Mucosa of stomach (tissue), 1 donor: ENCODE data around the gene SOCS1.

Experiments used
- H3K27me3 ChIP-seq: one replicate; pipeline ENCODE4 v1.7.0; 2013; ENCODE audit warnings: mild to moderate bottlenecking, low read length; ENCODE audit not compliant: control insufficient read depth, insufficient read depth
- H3K36me3 ChIP-seq: one replicate; pipeline ENCODE4 v1.7.0; 2013; ENCODE audit warnings: low read length; ENCODE audit not compliant: control insufficient read depth, insufficient read depth
- H3K4me1 ChIP-seq: one replicate; pipeline ENCODE4 v1.7.0; 2013; ENCODE audit warnings: mild to moderate bottlenecking, low read length; ENCODE audit not compliant: control insufficient read depth, insufficient read depth
- H3K4me3 ChIP-seq: one replicate; pipeline ENCODE4 v1.7.0; 2013; ENCODE audit warnings: low read length
- H3K9ac ChIP-seq: one replicate; pipeline ENCODE4 v1.7.0; 2013; ENCODE audit warnings: mild to moderate bottlenecking, low read length, moderate library complexity
- H3K9me3 ChIP-seq: one replicate; pipeline ENCODE4 v1.7.0; 2013; ENCODE audit warnings: mild to moderate bottlenecking, low read length, moderate library complexity; ENCODE audit not compliant: control insufficient read depth
- donor health status: Pancreatic carcinoma.

SOCS1 gene

GRCh38 chr16:11205065-11205699 is 50.8 kb downstream of the SOCS1 start:
- no peaks in the 10 kb centered on the region for H3K36me3 ChIP-seq
- peaks cover 14% of the 10 kb centered on the region for H3K27me3 ChIP-seq
- peaks cover 20% of the 10 kb centered on the region for H3K4me1 ChIP-seq
- no peak overlapping the region for H3K4me3 ChIP-seq
- no peaks in the 10 kb centered on the region for H3K9me3 ChIP-seq
- no peak overlapping the region for H3K9ac ChIP-seq

- H3K9ac ChIP-seq = no peak overlapping the region
- H3K4me1 ChIP-seq = peaks cover 20% of the 10 kb centered on the region
- H3K4me3 ChIP-seq = no peak overlapping the region
- H3K36me3 ChIP-seq = no peaks in the 10 kb centered on the region
- no peaks in the 10 kb centered on the region for H3K9me3 ChIP-seq
- peaks cover 14% of the 10 kb centered on the region for H3K27me3 ChIP-seq
Measured at GRCh38 chr16:11204513-11205047, 51.4 kb downstream of the SOCS1 start.
